GM18951 (cell line): ENCODE measurements around the gene UBE2O.

ENCODE experiments used
- POLR2A ChIP-seq: IDR thresholded peaks from 4 replicates; pipeline ENCODE4 v1.6.1; 2011; ENCODE audit warnings: mild to moderate bottlenecking; ENCODE audit not compliant: insufficient read length, insufficient read depth; ENCODE audit errors: extremely low read depth
- in situ Hi-C: fragments of 300-500 bp; cut with MboI; formaldehyde crosslinking; loops from one replicate; pipeline ENCODE4 v1.12.0; 2022; ENCODE audit warnings: low sequenced_read_pairs, mixed read lengths, inconsistent platforms; ENCODE audit not compliant: unreplicated experiment

The UBE2O gene

DNA sequence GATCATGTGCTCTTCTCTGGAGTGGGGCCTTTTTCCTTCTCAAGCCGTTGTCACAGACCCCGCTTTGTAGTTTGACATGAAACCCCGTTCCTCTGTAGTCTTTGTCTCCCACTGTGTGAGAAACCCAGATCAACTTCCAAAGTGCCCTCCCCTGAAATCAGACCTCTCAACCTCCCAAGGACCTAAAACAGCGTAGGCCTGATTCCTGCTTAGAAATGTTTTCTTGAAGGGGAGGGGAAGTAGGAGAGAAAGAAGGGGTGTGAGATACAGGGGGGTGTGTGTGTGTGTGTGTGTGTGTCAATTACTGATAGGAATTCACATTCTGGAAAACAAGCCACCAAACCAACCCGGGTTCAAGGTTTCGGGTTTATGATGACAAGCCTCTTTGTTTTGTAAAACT lies 1.4 kb downstream of the UBE2O start:
- TF ChIP-seq POLR2A: no peak
- in situ Hi-C loops: no loop called here

DNA sequence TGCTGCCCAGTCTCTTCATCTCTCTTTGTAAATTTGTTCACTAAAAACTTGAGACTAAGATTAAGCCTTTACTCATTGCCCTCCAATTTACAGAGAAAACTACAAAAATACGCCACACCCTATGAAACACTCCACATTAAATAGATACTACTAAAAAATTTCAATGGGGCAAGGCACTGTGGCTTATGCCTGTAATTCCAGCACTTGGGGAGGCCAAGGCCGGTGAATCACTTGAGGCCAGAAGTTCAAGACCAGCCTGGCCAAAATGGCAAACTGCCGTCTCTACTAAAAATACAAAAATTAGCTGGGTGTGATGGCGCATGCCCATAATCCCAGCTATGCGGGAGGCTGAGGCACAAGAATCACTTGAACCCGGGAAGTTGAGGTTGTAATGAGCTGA lies 3.8 kb downstream of the UBE2O start:
- in situ Hi-C loops: no loop called here
- TF ChIP-seq POLR2A: no peak

DNA sequence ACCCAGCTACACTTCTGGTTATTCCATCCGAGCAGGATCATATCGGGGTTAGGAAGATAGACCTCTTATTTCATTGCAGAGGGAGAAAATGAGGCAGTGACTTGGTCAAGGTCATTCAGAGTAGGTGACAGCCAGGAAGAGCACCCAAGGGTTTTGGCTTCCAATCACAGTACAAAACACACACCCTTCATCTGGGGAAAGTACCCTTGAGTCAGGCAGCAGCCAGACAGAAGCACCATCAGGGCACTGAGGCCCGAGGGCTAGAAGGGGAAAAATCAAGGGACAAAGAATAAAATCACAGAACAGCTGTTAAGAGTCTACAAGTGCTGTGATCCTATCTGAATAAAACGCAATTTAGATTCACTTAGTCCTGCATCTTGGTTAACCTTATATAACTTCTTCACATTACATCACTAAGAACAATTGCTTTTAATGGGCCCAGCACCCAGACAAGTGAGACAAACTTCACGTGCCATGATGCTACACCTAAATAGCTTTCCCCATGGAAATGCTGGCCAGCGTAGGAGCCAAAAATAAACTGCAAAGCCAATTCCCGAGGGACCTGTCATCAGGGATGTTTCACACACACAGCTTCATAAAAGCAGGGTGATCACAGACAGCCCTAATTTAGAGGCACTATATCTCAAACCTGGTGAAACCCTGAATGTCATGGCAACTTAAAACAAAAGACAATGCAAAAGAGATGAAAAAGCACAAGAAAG lies 4.9 kb downstream of the UBE2O start:
- no peak for TF ChIP-seq POLR2A
- in situ Hi-C loops: no loop called here

DNA sequence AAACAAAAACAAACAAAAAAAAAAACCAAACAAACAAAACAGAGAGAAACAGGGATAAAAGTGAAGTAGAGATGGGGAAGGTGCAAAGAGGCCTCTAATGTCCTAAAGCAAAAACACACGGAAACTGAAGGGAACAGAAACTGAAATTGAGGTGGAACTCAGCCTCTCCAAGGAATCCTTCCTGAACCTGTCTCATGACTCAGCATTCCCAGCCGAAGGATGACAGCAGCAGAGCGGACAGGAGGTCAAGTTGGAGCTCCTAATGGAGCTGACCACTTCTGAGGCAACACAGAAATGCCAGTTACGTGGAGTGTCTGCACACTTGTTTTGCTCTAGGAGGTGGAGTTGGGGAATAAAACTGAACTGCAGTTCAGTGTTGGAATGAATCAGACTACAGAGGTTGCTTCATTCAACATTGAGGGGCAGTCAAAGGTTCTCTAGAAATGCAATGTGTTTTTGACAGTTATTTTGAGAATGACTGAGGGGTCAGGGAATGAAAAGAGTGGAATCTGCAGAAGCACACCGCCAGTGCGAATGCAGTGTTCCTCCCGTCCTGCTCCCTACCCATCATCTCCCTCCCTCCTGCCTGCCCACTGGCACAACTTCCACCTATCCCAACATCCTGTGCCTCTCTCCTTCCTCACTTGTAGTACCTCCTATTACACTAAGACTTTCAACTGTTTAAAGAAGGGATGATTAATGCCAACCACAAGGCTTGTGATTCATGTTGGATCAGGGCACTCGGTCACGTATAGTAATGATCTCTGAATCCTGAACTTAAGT lies 6.3 kb downstream of the UBE2O start:
- in situ Hi-C loops: no loop called here
- no peak for TF ChIP-seq POLR2A

DNA sequence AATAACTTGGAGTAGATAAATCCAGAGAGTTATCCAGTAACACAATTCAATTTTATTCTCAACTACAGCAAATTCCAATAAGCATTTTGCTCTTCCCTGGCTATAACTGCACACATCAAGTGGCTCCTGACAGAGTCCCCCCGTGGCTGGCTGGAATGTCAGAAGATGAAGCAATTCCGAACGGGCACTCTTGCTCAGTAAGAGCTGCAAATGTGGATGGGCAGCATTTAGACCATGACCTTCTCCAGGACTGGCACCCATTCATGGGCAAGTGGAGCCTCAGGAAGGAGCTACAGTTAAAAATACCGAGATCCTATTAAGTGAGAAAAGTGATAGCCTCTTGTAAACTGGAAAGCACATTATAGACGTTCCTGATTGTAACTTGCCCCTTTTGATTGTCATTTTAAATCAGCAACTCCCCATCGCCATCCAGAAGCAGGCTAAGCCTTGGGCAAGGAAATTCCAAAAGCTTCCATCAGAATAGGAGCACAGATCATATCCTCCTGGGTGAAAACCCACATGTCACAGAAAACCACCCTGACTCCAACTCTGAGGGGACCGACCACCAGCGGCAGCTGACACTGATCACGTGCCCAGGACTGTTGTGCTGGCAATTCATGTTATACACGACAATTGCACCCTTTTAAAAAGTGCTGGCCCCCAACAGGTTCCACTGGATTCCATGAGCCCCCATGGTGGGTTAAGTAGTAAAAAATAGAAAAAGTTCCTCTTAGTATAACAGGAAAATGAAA lies 7.1 kb downstream of the UBE2O start:
- no peak for TF ChIP-seq POLR2A
- in situ Hi-C loops: no loop called here

DNA sequence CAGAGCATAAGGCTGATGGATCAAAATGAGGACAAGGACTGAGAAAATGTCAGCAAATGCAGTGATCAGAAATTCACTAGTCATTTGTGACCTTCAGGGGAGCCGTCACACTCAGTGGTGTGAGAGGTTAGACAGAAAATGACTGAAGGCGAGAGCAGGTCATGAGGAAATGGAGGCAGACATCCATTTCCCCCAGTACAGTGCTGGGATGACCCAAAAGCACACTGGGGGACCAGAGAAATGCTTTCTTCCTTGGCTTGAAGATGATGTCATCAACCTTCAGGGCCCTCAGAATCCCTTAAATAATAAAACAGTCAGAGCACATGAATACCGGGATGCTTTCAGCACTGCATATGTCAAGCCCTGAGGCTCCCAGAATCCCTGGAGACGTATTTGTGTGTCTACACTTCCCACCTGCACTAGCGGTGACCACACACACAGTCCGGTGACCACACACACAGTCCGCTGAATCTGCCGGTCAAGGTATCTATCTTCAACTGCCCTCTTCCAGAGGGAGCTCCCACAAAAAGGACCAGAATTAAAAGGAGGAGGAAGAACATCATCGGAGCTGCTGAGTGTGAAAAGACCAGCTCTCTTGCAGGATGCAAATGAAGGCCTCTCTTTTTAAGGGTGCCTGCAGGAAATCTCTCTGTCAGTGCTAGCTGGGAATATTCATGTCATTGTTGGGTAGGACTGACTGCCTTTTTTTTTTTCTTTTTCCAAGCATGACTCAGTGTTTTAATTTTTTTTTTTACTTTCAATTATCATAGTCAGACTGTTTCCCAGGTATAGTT lies 8.2 kb downstream of the UBE2O start:
- no peak for TF ChIP-seq POLR2A
- in situ Hi-C loops: no loop called here

DNA sequence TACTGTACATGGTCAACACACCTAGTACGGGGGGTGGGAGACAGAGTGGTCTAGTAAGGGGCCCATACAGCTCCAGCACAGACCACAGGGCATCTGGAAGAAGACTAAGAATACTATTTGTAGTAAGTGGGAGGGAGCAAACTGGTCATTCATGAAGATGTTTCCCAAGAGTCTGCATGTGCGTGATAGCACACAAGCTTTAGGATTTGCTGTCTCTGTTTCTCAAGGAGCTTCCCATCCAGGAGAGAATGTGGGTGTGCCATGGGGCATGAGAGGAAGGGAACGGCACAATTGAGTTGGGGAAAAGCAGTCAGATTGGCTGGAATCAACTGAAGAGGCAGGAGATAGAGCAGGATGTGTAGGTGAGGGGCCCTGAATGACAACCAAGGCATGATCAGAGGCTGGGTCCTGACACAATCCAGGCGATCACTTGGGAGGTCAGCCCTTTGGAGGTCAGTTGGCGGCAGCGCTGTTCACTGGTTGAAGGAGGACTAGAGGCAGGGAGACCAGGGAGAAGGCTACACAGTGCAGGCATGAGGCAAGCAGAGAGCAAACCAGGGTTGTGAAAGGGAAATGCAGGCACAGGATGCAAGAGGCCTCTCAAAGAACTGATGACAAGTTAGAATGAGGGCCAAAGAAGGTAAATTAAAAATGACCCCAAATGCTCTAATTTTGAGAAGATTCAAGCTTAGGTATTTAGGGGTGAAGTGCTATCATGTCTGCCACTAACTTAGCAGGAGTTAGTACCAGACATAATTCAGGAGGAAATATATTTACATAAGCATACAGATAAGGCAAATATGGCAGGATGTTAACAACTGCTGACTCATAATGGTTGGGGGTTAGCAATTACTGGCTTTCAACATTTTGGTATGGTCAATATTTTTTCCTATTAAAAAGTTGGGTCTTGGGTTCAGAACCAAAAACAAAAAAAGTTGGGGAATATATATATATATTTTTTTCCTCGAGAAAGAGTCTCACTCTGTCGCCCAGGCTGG lies 10.3 kb downstream of the UBE2O start:
- in situ Hi-C loops: no loop called here

DNA sequence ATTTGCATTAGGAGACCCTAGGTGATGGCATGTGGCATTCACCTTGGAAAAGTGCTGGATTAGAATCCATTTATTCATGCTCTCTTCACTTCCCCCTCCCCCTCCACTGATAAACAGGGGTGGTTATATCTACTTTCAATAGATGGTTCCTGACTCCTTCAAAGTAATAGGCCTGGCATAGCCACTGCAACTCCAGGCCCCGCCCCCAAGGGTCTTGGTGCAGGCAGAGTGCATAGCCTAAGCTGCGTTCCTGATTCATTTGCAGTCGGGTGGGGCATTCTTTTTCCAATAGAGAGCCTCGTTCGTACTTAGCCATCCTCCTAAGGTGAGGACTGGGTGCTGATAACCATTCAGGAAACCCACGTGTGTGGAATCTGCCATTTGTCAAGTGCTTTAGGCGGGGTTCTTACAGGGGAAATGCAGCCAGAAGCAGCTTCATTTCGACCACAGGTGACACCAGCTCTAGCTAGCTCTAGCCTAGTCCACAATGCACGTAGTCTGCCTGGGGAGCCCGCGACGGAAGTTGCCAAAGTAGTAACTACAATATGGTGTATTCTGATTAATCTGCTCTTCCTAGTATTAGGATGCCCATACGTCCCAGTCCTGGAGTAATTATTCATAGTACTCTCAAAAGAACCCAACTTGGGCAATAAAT lies 11.1 kb downstream of the UBE2O start:
- no peak for TF ChIP-seq POLR2A
- in situ Hi-C loops: no loop called here

More for the DNA sequence above, 10.3 kb downstream of the UBE2O start:
- no peak for TF ChIP-seq POLR2A

DNA sequence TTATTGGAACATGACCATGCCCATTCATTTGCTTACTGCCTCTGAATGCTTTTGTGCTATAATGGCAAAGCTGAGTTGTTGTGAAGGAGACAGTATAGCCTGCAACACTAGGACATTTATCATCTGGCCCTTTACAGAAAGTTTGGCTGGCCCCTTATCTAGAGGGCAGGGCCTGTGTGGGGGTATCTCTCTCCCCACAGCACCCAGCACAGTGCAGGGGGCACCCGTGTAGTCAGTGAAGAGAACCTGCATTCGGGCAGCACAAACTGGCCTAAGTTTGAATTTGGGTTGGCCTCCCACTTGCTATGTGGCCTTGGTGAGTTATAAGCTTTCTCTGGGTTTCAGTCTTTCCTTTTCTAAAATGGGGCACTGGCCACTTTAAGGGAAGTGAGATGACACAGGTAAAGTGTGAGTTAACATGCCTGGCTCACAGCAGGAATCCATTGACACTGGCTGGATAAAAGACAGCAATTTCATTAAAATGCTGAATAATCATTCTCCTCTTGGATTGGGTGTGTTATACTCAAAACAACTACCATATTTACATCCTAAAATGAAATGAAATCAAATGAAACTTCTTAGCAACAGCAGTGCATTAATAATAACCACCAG lies 12.1 kb downstream of the UBE2O start:
- TF ChIP-seq POLR2A: no peak
- in situ Hi-C loops: no loop called here

DNA sequence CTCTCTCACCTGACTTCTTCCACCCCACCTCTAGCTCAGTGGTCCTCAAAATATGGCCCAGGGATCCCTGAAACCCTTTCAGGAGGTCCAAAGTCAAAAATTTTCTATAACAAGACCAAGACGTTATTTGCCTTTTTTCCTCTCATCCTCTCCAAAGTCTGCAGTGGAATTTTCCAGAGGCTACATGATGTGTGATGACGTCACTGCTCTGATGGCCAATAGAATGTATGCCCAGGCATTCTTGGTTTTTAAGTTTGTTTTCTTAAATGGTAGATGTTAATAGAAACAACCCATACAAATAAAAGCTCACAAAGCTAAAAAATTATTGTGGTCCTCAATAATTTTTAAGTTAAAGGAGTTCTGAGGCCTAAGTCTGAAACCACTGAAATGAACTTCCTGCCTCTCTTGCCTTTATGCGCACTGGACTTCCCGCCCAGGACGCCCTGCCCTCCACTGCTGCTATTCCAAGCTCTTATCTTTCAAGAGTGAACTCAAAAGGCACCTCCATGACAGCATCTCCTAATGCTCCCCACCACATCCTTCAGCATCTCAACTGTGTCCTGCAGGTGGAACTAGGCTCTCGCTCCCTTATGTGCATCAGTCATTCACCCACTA lies 13.5 kb downstream of the UBE2O start:
- in situ Hi-C loops: no loop called here
- TF ChIP-seq POLR2A: no peak

DNA sequence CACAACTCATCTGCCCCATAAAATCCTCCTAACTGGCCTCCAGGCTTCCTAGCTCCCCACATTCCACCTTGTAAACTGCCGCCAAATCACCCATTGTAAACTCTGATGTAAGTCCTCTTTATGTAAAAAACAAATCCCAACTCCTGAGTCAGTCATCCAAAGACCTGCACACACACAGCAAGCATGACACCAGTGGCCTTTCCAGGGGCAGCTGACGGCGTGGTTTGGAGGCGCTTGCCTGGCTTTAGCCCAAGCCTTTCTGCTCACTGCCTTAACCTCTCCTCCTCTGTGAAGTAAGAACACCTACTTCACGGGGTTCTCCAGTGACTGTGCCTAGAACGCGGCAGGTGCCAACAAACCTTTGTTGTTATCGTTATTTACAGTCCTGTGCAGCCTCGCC lies 14.0 kb downstream of the UBE2O start:
- in situ Hi-C loops: no loop called here
- TF ChIP-seq POLR2A: no peak
